HCT116 (cell line): ENCODE measurements around the gene MYO10. TPM values are rescaled to one million over a fixed set of nuclear protein-coding genes. Genes with fewer than 3 reads are reported as not detected.

Experiments used
- ATAC-seq: fragments of 200-7000 bp; cut with Tn5 transposase; 2 replicates; pipeline ENCODE4 v1.9.1; 2020; ENCODE audit warnings: mild to moderate bottlenecking, moderate library complexity
- BruUV-seq: library from RNA; stranded (reverse); fragments of 400-500 nt; replicated peaks from 2 replicates; lab custom pipeline; 2021; lab: Mats Ljungman, UMichigan
- CTCF ChIA-PET: fragments of 300-600 bp; sonication (Branson Sonifier 250); formaldehyde crosslinking; loops from one replicate; lab custom pipeline; 2021; ENCODE audit warnings: antibody characterized with exemption; lab: Charles Lee
- POLR2A ChIA-PET: fragments of 300-600, 350-600 bp; sonication (Branson Sonifier 250); formaldehyde crosslinking; loops from one replicate; lab custom pipeline; 2021; ENCODE audit warnings: antibody characterized with exemption; lab: Charles Lee
- RAD21 ChIA-PET, 2 experiments: fragments of 300-600 bp; sonication (Branson Sonifier 250); formaldehyde crosslinking; loops; one replicate each; lab custom pipeline; 2023; ENCODE audit warnings: low total read pairs in 2 of 2; ENCODE audit not compliant: uncharacterized antibody in 2 of 2, unreplicated experiment in 2 of 2, low non-redundant PET in 1 of 2; lab: Charles Lee
- DNase-seq: peaks from one replicate; pipeline ENCODE4 v3.0.0-alpha.2; 2010; ENCODE audit warnings: low read depth, low spot score
- H2AFZ ChIP-seq: fragments of 200-600 bp; shearing (Covaris generic), sonication (generic); 2 replicates; pipeline ENCODE4 v1.6.1; 2017; ENCODE audit warnings: low read depth, mixed run types, mixed read lengths, antibody characterized with exemption, low read length; ENCODE audit not compliant: poor library complexity, severe bottlenecking
- H3K27ac ChIP-seq: 2 replicates; pipeline ENCODE4 v1.5.1; 2012; ENCODE audit warnings: low read depth, low read length
- H3K27me3 ChIP-seq: fragments of 200-600 bp; sonication (generic); 2 replicates; pipeline ENCODE4 v1.6.1; 2016; ENCODE audit warnings: mixed run types, low read length, mixed read lengths; ENCODE audit not compliant: insufficient read depth
- H3K36me3 ChIP-seq, 2 experiments: fragments of 200-500 bp in 1 of 2; fragments of 200-600 bp in 1 of 2; sonication (Bioruptor generic) in 1 of 2; sonication (generic) in 1 of 2; 2 replicates each; pipeline versions ENCODE4 v1.5.1 to v1.6.1; 2014 to 2016; ENCODE audit warnings: low read length in 2 of 2, inconsistent platforms in 1 of 2, mixed read lengths in 1 of 2, mixed run types in 1 of 2; ENCODE audit not compliant: insufficient read depth in 2 of 2, control insufficient read depth in 1 of 2
- H3K4me1 ChIP-seq, 2 experiments: fragments of 200-600 bp in 1 of 2; sonication (generic) in 1 of 2; 2 replicates each; pipeline versions ENCODE4 v1.5.1 to v1.6.1; 2012 to 2017; ENCODE audit warnings: low read length in 2 of 2, inconsistent platforms in 1 of 2, mild to moderate bottlenecking in 1 of 2, mixed read lengths in 1 of 2, mixed run types in 1 of 2, moderate library complexity in 1 of 2; ENCODE audit not compliant: insufficient read depth in 2 of 2, control insufficient read depth in 1 of 2
- H3K4me2 ChIP-seq: fragments of 200-600 bp; sonication (generic); 2 replicates; pipeline ENCODE4 v1.6.1; 2017; ENCODE audit warnings: mixed run types, low read length, mixed read lengths
- H3K4me3 ChIP-seq, 2 experiments: fragments of 200-600 bp in 1 of 2; sonication (generic) in 1 of 2; replicated peaks in 1 of 2; 2 replicates each; pipeline ENCODE4 v1.5.1; 2011 to 2016; ENCODE audit warnings: low read length in 2 of 2, control low read depth in 1 of 2, low read depth in 1 of 2, mild to moderate bottlenecking in 1 of 2, mixed read lengths in 1 of 2, mixed run types in 1 of 2
- H3K79me2 ChIP-seq: fragments of 200-600 bp; sonication (generic); 2 replicates; pipeline ENCODE4 v1.6.1; 2017; ENCODE audit warnings: mild to moderate bottlenecking, mixed run types, low read length, moderate library complexity, mixed read lengths; ENCODE audit not compliant: insufficient read depth
- H3K9ac ChIP-seq: fragments of 200-600 bp; sonication (generic); 2 replicates; pipeline ENCODE4 v1.6.1; 2016; ENCODE audit warnings: low read length, mixed read lengths
- H3K9me2 ChIP-seq: fragments of 200-600 bp; sonication (generic), shearing (Covaris generic); 2 replicates; pipeline ENCODE4 v1.6.1; 2017; ENCODE audit warnings: mixed run types, mild to moderate bottlenecking, moderate library complexity; ENCODE audit not compliant: insufficient read depth
- H3K9me3 ChIP-seq, 2 experiments: fragments of 200-500 bp in 1 of 2; fragments of 200-600 bp in 1 of 2; sonication (Bioruptor generic) in 1 of 2; sonication (generic) in 1 of 2; 2 replicates each; pipeline ENCODE4 v1.6.1; 2014 to 2017; ENCODE audit warnings: low read length in 2 of 2, mixed read lengths in 2 of 2, inconsistent platforms in 1 of 2, low read depth in 1 of 2, mild to moderate bottlenecking in 1 of 2, mixed run types in 1 of 2, moderate library complexity in 1 of 2; ENCODE audit not compliant: control insufficient read depth in 1 of 2, insufficient read depth in 1 of 2
- H4K20me1 ChIP-seq: fragments of 200-600 bp; sonication (generic), shearing (Covaris generic); 2 replicates; pipeline ENCODE4 v1.6.1; 2017; ENCODE audit warnings: mixed run types, mild to moderate bottlenecking, moderate library complexity; ENCODE audit not compliant: insufficient read depth
- CBX3 ChIP-seq: IDR thresholded peaks from 2 replicates; pipeline ENCODE4 v1.6.1; 2012; ENCODE audit warnings: low read depth
- CEBPB ChIP-seq: IDR thresholded peaks from 2 replicates; pipeline ENCODE4 v1.6.1; 2012; ENCODE audit warnings: low read depth
- CTCF ChIP-seq, 3 experiments: fragments of 200-600 bp in 1 of 3; sonication (generic) in 1 of 3; IDR thresholded peaks in 2 of 3; conservative IDR thresholded peaks in 1 of 3; 2 replicates each; pipeline ENCODE4 v1.5.1; 2012 to 2017; ENCODE audit warnings: low read depth in 2 of 3, low read length in 2 of 3, antibody characterized with exemption in 1 of 3, borderline replicate concordance in 1 of 3, control low read depth in 1 of 3, mild to moderate bottlenecking in 1 of 3, mixed read lengths in 1 of 3, mixed run types in 1 of 3, moderate library complexity in 1 of 3; ENCODE audit not compliant: insufficient read depth in 1 of 3
- EGR1 ChIP-seq: IDR thresholded peaks from 2 replicates; pipeline ENCODE4 v1.6.1; 2012; ENCODE audit warnings: low read depth
- EZH2 ChIP-seq: fragments of 200-600 bp; sonication (generic); IDR thresholded peaks from 2 replicates; pipeline ENCODE4 v1.6.1; 2017; ENCODE audit warnings: antibody characterized with exemption, mixed run types
- EZH2phosphoT487 ChIP-seq: fragments of 200-600 bp; IDR thresholded peaks from 2 replicates; pipeline ENCODE4 v1.6.1; 2018; ENCODE audit warnings: antibody characterized with exemption, borderline replicate concordance
- POLR2A ChIP-seq: IDR thresholded peaks from 2 replicates; pipeline ENCODE4 v1.7.0; 2011; ENCODE audit warnings: borderline replicate concordance; ENCODE audit not compliant: insufficient read depth, insufficient read length; ENCODE audit errors: extremely low read depth
- SIN3A ChIP-seq: IDR thresholded peaks from 2 replicates; pipeline ENCODE4 v1.6.1; 2012; ENCODE audit warnings: low read depth
- SP1 ChIP-seq: IDR thresholded peaks from 2 replicates; pipeline ENCODE4 v1.6.1; 2012; ENCODE audit warnings: low read depth
- SRF ChIP-seq: IDR thresholded peaks from 2 replicates; pipeline ENCODE4 v1.6.1; 2012; ENCODE audit warnings: low read depth
- TCF7L2 ChIP-seq: IDR thresholded peaks from 2 replicates; pipeline ENCODE4 v1.7.0; 2011; ENCODE audit warnings: borderline replicate concordance, inconsistent platforms; ENCODE audit not compliant: insufficient read depth, insufficient read length; ENCODE audit errors: extremely low read depth
- YY1 ChIP-seq: IDR thresholded peaks from 2 replicates; pipeline ENCODE4 v1.6.1; 2011; ENCODE audit warnings: low read length, low read depth, moderate library complexity, mild to moderate bottlenecking; ENCODE audit not compliant: insufficient replicate concordance; ENCODE audit errors: extremely low read depth
- ZFX ChIP-seq: fragments of 450-650 bp; IDR thresholded peaks from 2 replicates; pipeline ENCODE4 v1.6.1; 2017
- ZNF274 ChIP-seq: fragments of 200-500 bp; sonication (Bioruptor generic); IDR thresholded peaks from 2 replicates; pipeline ENCODE4 v1.6.1; 2014; ENCODE audit warnings: mild to moderate bottlenecking, low read depth, low read length, inconsistent platforms
- intact Hi-C: fragments of 100-400 bp; cut with micrococcal nuclease; formaldehyde crosslinking; loops from 2 replicates; pipeline ENCODE4 v1.10.0; 2022
- total RNA-seq: library from RNA; stranded (reverse); gene quantifications from one replicate; pipeline ENCODE4 v1.2.1, GENCODE V29; 2021; ENCODE audit not compliant: unreplicated experiment
- TF ChIP-seq, protein P1 (sequence below): IDR thresholded peaks from 2 replicates; pipeline ENCODE4 v1.6.1; 2012
- TF ChIP-seq, protein P2 (sequence below): IDR thresholded peaks from 2 replicates; pipeline ENCODE4 v1.6.1; 2012
- TF ChIP-seq, protein P3 (sequence below): IDR thresholded peaks from 2 replicates; pipeline ENCODE4 v1.6.1; 2011; ENCODE audit warnings: mild to moderate bottlenecking, low read length, moderate library complexity; ENCODE audit not compliant: insufficient replicate concordance; ENCODE audit errors: extremely low read depth

The MYO10 gene
- total RNA-seq, 1 experiment from 2014 or later, result 34.9 TPM

DNA sequence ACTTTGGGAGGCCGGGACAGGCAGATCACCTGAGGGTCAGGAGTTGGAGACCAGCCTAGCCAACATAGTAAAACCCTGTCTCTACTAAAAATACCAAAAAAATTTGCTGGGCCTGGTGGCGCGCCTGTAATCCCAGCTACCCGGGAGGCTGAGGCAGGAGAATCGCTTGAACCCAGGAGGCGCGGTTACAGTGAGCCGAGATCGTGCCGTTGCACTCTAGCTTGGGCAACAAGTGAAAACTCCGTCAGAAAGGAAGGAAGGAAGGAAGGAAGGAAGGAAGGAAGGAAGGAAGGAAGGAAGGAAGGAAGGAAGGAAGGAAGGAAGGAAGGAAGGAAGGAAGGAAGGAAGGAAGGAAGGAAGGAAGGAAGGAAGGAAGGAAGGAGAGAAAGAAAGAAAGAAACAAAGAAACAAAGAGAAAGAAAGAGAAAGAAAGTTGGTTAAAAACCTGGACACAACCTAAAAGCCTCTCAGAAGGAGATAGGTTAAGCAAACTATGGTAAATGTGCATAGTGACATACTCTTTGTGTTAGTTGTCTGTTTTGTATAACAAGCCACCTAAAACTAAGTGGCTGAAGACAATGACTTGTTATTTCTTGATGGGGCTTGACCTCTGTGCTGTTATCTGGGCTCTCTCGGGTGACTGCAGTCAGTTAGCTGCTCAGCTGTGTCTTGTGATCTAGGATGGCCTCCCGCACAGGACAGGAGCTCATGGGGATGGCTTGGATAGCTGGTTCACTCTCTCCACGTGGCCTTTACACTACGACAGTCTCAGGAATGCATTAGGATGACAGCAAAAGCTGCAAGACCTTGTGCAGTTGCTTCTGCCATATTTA lies 8.0 kb upstream of the MYO10 start (continued):
- TF ChIP-seq CTCF (IDR thresholded peaks at IDR 0.05 in 2 of 3, conservative IDR thresholded peaks at IDR 0.05 in 1 of 3; ENCODE audit: borderline replicate concordance in 1 of 3, insufficient read depth in 1 of 3, low read depth in 2 of 3, low read length in 2 of 3) (no peak), ZFX (no peak), EZH2phosphoT487 (no peak), CBX3 (no peak), SRF (no peak), EGR1 (no peak), POLR2A (no peak), TCF7L2 (no peak)

DNA sequence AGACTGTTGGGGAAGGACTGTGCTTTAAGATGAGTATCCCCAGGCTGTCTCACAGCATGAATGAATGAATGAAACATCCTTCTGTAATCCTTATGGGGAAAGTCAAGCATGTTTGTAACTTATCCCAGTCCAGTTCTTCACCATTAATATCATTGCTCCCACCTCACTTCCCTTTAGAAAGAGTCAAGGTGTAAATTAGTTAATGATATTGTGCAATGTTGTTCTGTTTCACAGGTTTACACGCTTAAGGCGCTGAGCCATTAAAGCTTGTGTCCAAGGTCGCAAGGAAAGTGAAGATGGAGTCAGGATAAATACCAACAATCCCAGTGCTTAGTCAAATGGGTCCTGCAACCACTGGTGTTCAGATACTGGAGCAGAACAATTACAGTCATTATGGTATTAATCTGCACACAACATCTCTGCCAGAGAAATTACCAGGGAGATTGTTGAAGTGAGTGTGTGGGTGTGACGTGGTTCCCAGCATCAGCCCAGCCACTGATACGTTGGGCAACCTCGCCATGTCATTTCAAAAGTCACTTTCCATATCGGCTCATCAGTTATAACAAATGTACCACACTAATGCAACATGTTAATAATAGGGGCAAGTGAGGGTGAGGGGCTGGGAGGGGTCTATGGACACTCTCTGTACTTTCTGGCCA lies 1.5 kb upstream of the MYO10 start:
- Histone ChIP-seq H2AFZ (peak overlapping the region; percentile 70), H3K9ac (peak overlapping the region; percentile 64; the same call in 1 of the 2 replicates)
- intact Hi-C loops, result loop anchor here (5.0 kb wide), 2 partner anchors 65 to 195 kb away; no protein-coding TSS in a partner anchor

More for the DNA sequence above, 1.5 kb upstream of the MYO10 start:
- H3K4me2 ChIP-seq, result peak overlapping the region; percentile 81
- RAD21 ChIA-PET, result no interaction called here
- peak overlapping the region in 1 of 2 experiments; percentile 82; a peak in 2 of 4 replicates for H3K4me3 ChIP-seq
- peaks cover 28% of the 10 kb centered on the region for H3K79me2 ChIP-seq
- no peaks in the 10 kb centered on the region for H3K9me3 ChIP-seq
- DNase-seq (no peak), ATAC-seq (no peak)
- no peak overlapping the region for H3K27ac ChIP-seq
- BruUV-seq, result no TSS peak
- POLR2A ChIA-PET, result no interaction called here
- peaks cover 19 to 28% of the 10 kb centered on the region in 2 experiments; a peak in 3 of 4 replicates for H3K4me1 ChIP-seq
- H4K20me1 ChIP-seq, result peaks cover 8% of the 10 kb centered on the region; the same call in 1 of the 2 replicates
- H3K27me3 ChIP-seq, result peaks cover 17% of the 10 kb centered on the region
- CTCF ChIA-PET, result no interaction called here
- no peaks in the 10 kb centered on the region for H3K9me2 ChIP-seq
- H3K36me3 ChIP-seq, result no peaks in the 10 kb centered on the region
- TF ChIP-seq TCF7L2, result no peak
- TF ChIP-seq, protein P1, sequence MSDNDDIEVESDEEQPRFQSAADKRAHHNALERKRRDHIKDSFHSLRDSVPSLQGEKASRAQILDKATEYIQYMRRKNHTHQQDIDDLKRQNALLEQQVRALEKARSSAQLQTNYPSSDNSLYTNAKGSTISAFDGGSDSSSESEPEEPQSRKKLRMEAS, result no peak
- TF ChIP-seq, protein P2, sequence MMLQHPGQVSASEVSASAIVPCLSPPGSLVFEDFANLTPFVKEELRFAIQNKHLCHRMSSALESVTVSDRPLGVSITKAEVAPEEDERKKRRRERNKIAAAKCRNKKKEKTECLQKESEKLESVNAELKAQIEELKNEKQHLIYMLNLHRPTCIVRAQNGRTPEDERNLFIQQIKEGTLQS, result no peak
- TF ChIP-seq, protein P3, sequence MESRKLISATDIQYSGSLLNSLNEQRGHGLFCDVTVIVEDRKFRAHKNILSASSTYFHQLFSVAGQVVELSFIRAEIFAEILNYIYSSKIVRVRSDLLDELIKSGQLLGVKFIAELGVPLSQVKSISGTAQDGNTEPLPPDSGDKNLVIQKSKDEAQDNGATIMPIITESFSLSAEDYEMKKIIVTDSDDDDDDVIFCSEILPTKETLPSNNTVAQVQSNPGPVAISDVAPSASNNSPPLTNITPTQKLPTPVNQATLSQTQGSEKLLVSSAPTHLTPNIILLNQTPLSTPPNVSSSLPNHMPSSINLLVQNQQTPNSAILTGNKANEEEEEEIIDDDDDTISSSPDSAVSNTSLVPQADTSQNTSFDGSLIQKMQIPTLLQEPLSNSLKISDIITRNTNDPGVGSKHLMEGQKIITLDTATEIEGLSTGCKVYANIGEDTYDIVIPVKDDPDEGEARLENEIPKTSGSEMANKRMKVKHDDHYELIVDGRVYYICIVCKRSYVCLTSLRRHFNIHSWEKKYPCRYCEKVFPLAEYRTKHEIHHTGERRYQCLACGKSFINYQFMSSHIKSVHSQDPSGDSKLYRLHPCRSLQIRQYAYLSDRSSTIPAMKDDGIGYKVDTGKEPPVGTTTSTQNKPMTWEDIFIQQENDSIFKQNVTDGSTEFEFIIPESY, result no peak
- no peak for TF ChIP-seq CEBPB
- no peak for TF ChIP-seq EZH2phosphoT487
- TF ChIP-seq CBX3, result no peak
- TF ChIP-seq SP1, result no peak
- no peak for TF ChIP-seq EZH2
- TF ChIP-seq ZNF274, result no peak
- TF ChIP-seq SRF, result no peak
- no peak for TF ChIP-seq YY1
- TF ChIP-seq SIN3A, result no peak
- TF ChIP-seq ZFX, result no peak
